ENCODE data around the gene METTL9. TPM values are rescaled to one million over a fixed set of nuclear protein-coding genes. Genes with fewer than 3 reads are reported as not detected.
A peak's percentile ranks its signal among the peaks of the same experiment; 100 is the strongest.
"Not testable (repeated sequence)": the region's sequence is repeated elsewhere in the genome, so short reads cannot be mapped to it uniquely, and the experiment has no call there.

The METTL9 gene
- total RNA-seq, 1 donor from 2014 or later = 132 TPM

DNA sequence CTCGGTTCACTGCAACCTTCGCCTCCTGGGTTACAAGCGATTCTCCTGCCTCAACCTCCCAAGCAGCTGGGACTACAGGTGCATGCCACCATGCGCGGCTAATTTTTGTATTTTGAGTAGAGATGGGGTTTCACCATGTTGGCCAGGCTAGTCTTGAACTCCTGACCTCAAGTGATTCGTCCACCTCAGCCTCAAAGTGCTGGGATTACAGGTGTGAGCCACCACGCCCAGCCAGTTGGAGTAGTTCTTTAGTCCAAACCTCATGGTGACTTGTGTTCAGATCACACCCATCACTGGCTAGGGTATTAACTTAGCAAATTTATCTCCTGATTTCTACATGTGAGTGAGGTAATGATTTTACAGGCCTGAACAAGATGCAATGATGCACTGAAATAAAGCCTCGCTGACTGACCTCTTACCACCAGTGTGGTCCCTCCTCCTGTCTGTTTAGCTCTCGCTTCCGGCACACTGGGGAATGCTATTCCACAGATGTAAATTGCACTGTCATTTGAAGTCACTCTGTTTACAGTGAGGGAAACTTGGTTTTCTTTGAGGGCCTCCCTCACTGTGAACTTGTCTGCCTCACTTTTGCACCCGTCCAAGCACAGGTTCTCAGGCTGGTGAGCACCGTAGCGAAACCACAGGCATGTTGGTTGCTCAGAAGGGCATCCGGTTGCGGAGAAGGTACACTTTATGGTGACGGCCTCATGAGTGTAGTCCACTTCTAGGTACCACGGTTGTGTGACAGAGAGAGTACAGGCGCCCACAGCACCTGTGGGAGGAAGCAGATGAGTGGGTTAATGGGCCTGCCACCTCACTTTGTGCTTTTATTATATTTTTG is 47.6 kb downstream of the METTL9 start:
- H3K9me3 Mint-ChIP-seq = no peaks in the 10 kb centered on the region

DNA sequence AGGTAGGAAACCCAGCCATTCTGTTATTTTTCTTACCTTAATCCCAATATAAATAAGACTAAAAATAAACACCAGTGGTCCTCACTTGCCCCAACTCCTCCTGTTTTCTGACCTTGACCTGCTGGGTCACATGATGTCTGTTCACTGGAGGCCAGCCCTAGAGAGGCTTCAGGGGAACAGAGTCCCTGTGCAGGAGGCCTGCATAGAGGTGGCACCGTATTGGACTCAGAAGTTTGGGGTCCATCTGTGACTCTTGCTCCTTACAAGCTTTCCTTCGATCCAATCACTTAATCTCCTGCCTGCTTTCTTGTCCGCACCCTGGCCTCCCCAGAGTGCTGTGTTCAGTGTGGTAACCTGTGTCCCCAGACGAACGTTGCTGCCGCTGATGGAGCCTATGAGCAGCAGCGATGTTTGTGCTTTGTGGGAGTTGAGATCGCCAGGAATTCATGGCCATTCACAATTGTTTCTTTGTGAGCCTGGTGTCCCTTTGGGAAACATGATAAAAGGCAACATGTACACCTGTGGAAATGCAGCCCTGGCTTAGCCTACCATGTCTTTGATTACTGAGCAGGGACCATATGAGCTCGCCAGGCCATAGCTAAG is 48.3 kb downstream of the METTL9 start:
- H3K9me3 Mint-ChIP-seq = no peaks in the 10 kb centered on the region
- DNase-seq (ENCODE audit: extremely low spot score, unreplicated experiment) = peak; percentile 16
- no peak overlapping the region for H3K27ac Mint-ChIP-seq
- TF ChIP-seq, protein P1, sequence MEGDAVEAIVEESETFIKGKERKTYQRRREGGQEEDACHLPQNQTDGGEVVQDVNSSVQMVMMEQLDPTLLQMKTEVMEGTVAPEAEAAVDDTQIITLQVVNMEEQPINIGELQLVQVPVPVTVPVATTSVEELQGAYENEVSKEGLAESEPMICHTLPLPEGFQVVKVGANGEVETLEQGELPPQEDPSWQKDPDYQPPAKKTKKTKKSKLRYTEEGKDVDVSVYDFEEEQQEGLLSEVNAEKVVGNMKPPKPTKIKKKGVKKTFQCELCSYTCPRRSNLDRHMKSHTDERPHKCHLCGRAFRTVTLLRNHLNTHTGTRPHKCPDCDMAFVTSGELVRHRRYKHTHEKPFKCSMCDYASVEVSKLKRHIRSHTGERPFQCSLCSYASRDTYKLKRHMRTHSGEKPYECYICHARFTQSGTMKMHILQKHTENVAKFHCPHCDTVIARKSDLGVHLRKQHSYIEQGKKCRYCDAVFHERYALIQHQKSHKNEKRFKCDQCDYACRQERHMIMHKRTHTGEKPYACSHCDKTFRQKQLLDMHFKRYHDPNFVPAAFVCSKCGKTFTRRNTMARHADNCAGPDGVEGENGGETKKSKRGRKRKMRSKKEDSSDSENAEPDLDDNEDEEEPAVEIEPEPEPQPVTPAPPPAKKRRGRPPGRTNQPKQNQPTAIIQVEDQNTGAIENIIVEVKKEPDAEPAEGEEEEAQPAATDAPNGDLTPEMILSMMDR (conservative IDR thresholded peaks at IDR 0.05) = no peak
- H3K36me3 Mint-ChIP-seq = peaks cover 6% of the 10 kb centered on the region
- H3K4me3 Mint-ChIP-seq = no peak overlapping the region
- H3K4me1 Mint-ChIP-seq (ENCODE audit: unreplicated experiment) = peaks cover 4% of the 10 kb centered on the region
- H3K27me3 Mint-ChIP-seq = no peaks in the 10 kb centered on the region

More for the DNA sequence above, 47.6 kb downstream of the METTL9 start:
- Mint-ChIP-seq H3K36me3 (peaks cover 6% of the 10 kb centered on the region), H3K27ac (no peak overlapping the region), H3K4me3 (no peak overlapping the region), H3K27me3 (no peaks in the 10 kb centered on the region), H3K4me1 (ENCODE audit: unreplicated experiment) (no peaks in the 10 kb centered on the region)
- DNase-seq (ENCODE audit: extremely low spot score, unreplicated experiment) = peak; percentile 59
- TF ChIP-seq, protein P1 (conservative IDR thresholded peaks at IDR 0.05) = no peak

DNA sequence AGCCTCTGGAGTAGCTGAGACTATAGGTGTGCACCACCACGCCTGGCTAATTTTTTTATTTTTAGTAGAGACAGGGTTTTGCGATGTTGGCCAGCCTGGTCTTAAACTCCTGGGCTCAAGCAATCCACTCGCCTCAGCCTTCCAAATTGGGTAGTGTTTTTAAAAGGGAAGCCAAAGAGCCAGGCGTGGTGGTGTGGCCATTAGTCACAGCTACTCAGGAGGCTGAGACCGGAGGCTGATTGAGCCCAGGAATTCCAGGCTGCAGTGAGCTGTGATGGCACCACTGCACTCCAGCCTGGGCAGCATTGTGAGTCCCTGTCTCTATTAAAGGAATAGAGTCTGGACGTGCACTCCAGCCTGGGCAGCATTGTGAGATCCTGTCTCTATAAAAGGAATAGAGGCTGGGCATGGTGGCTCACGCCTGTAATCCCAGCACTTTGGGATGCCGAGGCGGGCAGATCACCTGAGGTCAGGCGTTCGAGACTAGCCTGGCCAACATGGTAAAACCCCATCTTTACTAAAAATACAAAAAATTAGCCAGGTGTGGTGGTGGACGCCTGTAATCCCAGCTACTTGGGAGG is 50.5 kb downstream of the METTL9 start:
- H3K27ac Mint-ChIP-seq; H3K4me3 Mint-ChIP-seq; H3K27me3 Mint-ChIP-seq; H3K9me3 Mint-ChIP-seq; H3K4me1 Mint-ChIP-seq (ENCODE audit: unreplicated experiment); DNase-seq (ENCODE audit: extremely low spot score, unreplicated experiment): not testable (repeated sequence)
- H3K36me3 Mint-ChIP-seq = peaks cover 10% of the 10 kb centered on the region

DNA sequence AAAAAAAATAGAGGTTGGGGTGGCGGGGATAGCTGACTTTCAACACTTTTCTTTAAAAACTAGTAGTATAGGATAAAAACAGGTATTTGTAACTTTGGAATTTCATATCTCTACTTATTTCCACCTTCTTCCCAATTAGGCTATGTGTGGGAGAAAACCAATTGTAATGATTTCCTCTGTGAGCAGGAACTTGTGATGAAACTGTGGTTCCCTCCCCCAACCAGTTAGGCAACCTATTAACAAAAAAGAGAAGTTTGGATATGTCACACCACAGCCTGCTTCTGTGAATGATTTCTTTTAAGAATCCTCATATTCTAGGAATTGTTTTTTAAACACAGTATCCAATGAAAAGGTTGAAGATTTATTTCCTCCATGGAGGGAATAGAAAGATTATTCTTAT is 51.1 kb downstream of the METTL9 start:
- Mint-ChIP-seq H3K9me3 (no peaks in the 10 kb centered on the region), H3K4me1 (ENCODE audit: unreplicated experiment) (peaks cover 9% of the 10 kb centered on the region), H3K27ac (no peak overlapping the region), H3K27me3 (no peaks in the 10 kb centered on the region), H3K4me3 (no peak overlapping the region), H3K36me3 (peaks cover 10% of the 10 kb centered on the region)
- no peak for DNase-seq (ENCODE audit: extremely low spot score, unreplicated experiment)
- TF ChIP-seq, protein P1 (conservative IDR thresholded peaks at IDR 0.05) = no peak

- peaks cover 15% of the 10 kb centered on the region for H3K36me3 Mint-ChIP-seq
- TF ChIP-seq, protein P1 (conservative IDR thresholded peaks at IDR 0.05) = no peak
- peaks cover 13% of the 10 kb centered on the region for H3K4me1 Mint-ChIP-seq (ENCODE audit: unreplicated experiment)
- no peaks in the 10 kb centered on the region for H3K9me3 Mint-ChIP-seq
- no peak for DNase-seq (ENCODE audit: extremely low spot score, unreplicated experiment)
- H3K27ac Mint-ChIP-seq = no peak overlapping the region
- no peak overlapping the region for H3K4me3 Mint-ChIP-seq
- H3K27me3 Mint-ChIP-seq = no peaks in the 10 kb centered on the region
Observed at GRCh38 chr16:21651515-21651914, 52.1 kb downstream of the METTL9 start.

DNA sequence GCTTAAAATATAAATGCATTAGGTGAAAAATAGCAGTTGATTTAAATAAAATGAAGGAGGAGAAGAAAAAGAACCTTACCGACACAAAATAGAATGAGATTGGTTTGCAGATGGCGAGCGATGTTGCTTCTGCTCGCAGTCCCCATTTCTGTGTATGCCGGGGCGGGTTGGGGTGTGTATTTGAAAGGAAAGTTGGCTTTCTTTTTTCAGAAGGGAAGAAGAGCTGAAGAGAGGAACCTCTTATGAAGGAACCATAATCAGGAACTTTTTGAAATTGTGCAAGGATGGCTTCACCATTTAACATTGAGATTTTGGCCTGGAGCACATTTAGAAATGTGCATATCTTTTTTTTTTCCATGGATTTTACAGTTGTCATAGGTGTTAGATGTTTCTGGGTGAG is 53.1 kb downstream of the METTL9 start, which contains the start of gene IGSF6:
TSS of gene IGSF6 (minus strand) at position 156 of the 400 bp plus-strand sequence. CDS start at position 146, 10 bp downstream.
- no peak within 1 kb of the TSS for H3K4me3 Mint-ChIP-seq
- peaks cover 15% of the 10 kb centered on the region for H3K36me3 Mint-ChIP-seq
- no peaks in the 10 kb centered on the region for H3K27me3 Mint-ChIP-seq
- no peak within 1 kb of the TSS for H3K27ac Mint-ChIP-seq
- no peak for DNase-seq (ENCODE audit: extremely low spot score, unreplicated experiment)
- TF ChIP-seq, protein P1 (conservative IDR thresholded peaks at IDR 0.05) = no peak
- H3K9me3 Mint-ChIP-seq = no peaks in the 10 kb centered on the region
- peaks cover 23% of the 10 kb centered on the region for H3K4me1 Mint-ChIP-seq (ENCODE audit: unreplicated experiment)

Measured in type B pancreatic cell (in vitro differentiated cells).